Fibroblast of lung (primary cell): Measurements from ENCODE around the gene FTO.

ENCODE experiments used
- CTCF ChIP-seq, 2 donors: IDR thresholded peaks in 1 of 2; conservative IDR thresholded peaks in 1 of 2; 1 replicate in 1 of 2; 2 replicates in 1 of 2; pipeline ENCODE4 v1.5.1; 2011 to 2012; ENCODE audit warnings: low read length in 2 of 2, control low read depth in 1 of 2, inconsistent platforms in 1 of 2, low read depth in 1 of 2, mild to moderate bottlenecking in 1 of 2
- EZH2 ChIP-seq: IDR thresholded peaks from 2 replicates; pipeline ENCODE4 v1.5.1; 2012; ENCODE audit warnings: low read length, control low read depth, mild to moderate bottlenecking; ENCODE audit errors: missing control alignments

- TF ChIP-seq CTCF (conservative IDR thresholded peaks at IDR 0.05 in 1 of 2, IDR thresholded peaks at IDR 0.05 in 1 of 2; ENCODE audit: low read depth in 1 of 2, low read length in 2 of 2) (no peak), EZH2 (no peak)
These were observed 208.2 kb downstream of the FTO start for GRCh38 chr16:53912155-53912554.
